Activated naive CD4-positive, alpha-beta T cell treated with anti-CD3 and anti-CD28 coated beads, Interleukin-2, amount 50 U/mL, for 24 hours (primary cell): ENCODE results near the gene STX12.
"Not testable (repeated sequence)": the region's sequence is repeated elsewhere in the genome, so short reads cannot be mapped to it uniquely, and the experiment has no call there.

Experiments used
- H3K27ac Mint-ChIP-seq: one replicate; pipeline ENCODE4 v1.8.0; 2021; ENCODE audit warnings: mild to moderate bottlenecking, mixed read lengths
- H3K27me3 Mint-ChIP-seq: one replicate; pipeline ENCODE4 v1.8.0; 2021; ENCODE audit warnings: mixed read lengths
- H3K36me3 Mint-ChIP-seq: one replicate; pipeline ENCODE4 v1.8.0; 2021; ENCODE audit warnings: mixed read lengths
- H3K4me1 Mint-ChIP-seq: one replicate; pipeline ENCODE4 v1.8.0; 2021; ENCODE audit warnings: mixed read lengths
- H3K4me3 Mint-ChIP-seq: one replicate; pipeline ENCODE4 v1.8.0; 2021; ENCODE audit warnings: mild to moderate bottlenecking, mixed read lengths
- H3K9me3 Mint-ChIP-seq: one replicate; pipeline ENCODE4 v1.8.0; 2021; ENCODE audit warnings: mixed read lengths

STX12 gene

GRCh38 chr1:27868556-27868931, 95.5 kb downstream of the STX12 start:
- H3K36me3 Mint-ChIP-seq, result no peaks in the 10 kb centered on the region
- H3K4me3 Mint-ChIP-seq, result peak overlapping the region; percentile 73
- no peaks in the 10 kb centered on the region for H3K9me3 Mint-ChIP-seq
- H3K27ac Mint-ChIP-seq, result peak overlapping the region; percentile 93
- H3K27me3 Mint-ChIP-seq, result no peaks in the 10 kb centered on the region
- peaks cover 51% of the 10 kb centered on the region for H3K4me1 Mint-ChIP-seq

DNA sequence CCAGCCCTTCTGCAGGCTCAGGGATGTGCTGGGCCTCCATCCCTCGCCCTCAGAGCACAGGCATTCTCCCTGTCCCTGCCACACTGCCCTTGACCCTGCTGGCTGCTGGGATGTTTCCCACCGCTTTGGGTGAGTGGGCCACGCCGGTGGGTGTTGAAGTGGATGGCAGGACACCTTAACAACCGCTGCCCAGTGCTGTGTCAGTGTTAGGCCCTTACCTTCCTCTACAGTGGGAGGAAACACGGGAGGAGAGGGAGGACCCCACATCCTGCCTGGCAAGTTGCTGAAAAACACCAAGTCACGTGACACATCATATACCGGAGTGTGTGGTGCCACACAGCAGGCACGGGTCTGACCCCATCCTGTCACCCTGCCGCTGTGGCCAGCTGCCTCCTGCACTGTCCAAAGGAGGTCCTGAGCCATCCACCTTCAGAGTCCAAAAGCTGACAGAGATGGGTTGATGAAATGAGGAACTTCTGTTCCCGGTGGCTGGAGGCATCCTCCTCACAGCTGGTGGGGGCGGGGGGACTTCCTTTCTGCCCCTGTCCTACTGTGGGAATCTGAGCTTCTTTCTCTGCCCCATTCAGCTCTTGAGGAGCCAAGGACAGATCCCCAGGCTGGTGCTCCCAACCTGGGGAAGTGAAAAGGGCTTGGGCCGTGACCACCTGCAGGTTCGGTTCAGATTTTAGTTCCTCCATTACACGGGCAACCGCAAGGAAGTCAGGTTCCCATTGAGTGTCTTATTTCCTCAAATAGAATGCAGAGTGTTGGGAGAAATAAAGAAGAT, 96.1 kb downstream of the STX12 start:
- Mint-ChIP-seq H3K9me3 (no peaks in the 10 kb centered on the region), H3K4me1 (peaks cover 49% of the 10 kb centered on the region), H3K27ac (peak overlapping the region; percentile 93), H3K27me3 (no peaks in the 10 kb centered on the region), H3K4me3 (peak overlapping the region; percentile 73), H3K36me3 (no peaks in the 10 kb centered on the region)

DNA sequence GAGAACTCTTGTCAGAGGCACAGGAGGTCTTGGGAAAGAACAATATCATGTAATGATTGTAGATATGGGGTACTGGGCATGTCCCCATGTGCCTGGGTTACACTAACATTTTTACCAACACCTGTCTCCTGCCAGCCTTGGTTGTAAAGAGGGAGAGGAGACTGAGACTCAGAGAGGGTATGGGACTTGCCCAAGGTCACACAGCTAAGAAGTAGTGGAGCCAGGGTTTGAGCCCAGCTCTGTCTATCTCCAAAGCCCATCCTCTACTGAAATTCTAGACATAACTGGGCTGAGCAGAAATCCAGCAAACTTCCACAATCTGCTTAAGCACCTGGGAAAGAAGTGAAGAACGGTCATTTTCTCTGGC, 96.7 kb downstream of the STX12 start:
- Mint-ChIP-seq H3K4me3 (peak overlapping the region; percentile 73), H3K9me3 (no peaks in the 10 kb centered on the region), H3K27ac (peak overlapping the region; percentile 93), H3K36me3 (no peaks in the 10 kb centered on the region), H3K4me1 (peaks cover 45% of the 10 kb centered on the region), H3K27me3 (no peaks in the 10 kb centered on the region)

DNA sequence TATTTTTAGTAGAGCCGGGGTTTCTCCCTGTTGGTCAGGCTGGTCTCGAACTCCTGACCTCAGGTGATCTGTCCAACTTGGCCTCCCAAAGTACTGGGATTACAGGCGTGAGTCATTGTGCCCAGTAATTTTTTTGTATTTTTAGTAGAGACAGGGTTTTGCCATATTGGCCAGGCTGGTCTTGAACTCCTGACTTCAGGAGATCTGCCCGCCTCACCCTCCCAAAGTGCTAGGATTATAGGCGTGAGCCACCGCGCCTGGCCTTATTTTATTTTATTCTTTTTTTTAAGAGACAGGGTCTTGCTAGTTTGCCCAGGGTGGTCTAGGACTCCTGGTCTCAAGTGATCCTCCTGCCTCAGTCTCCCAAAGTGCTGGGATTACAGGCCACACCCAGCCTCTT, 98.1 kb downstream of the STX12 start:
- H3K9me3 Mint-ChIP-seq, H3K4me3 Mint-ChIP-seq, H3K27me3 Mint-ChIP-seq, H3K36me3 Mint-ChIP-seq, H3K27ac Mint-ChIP-seq: not testable (repeated sequence)
- peaks cover 57% of the 10 kb centered on the region for H3K4me1 Mint-ChIP-seq

- peaks cover 61% of the 10 kb centered on the region for H3K4me1 Mint-ChIP-seq
- H3K27ac Mint-ChIP-seq, result peak within 1 kb of the TSS; percentile 94
- no peaks in the 10 kb centered on the region for H3K27me3 Mint-ChIP-seq
- H3K36me3 Mint-ChIP-seq, result peaks cover 4% of the 10 kb centered on the region
- no peaks in the 10 kb centered on the region for H3K9me3 Mint-ChIP-seq
- peak within 1 kb of the TSS; percentile 98 for H3K4me3 Mint-ChIP-seq
These were observed 99.2 kb downstream of the STX12 start, which contains the start of gene THEMIS2 for GRCh38 chr1:27872059-27872801. THEMIS2 (plus strand) TSS chr1:27872544; CDS start chr1:27872572, 28 bp downstream.

DNA sequence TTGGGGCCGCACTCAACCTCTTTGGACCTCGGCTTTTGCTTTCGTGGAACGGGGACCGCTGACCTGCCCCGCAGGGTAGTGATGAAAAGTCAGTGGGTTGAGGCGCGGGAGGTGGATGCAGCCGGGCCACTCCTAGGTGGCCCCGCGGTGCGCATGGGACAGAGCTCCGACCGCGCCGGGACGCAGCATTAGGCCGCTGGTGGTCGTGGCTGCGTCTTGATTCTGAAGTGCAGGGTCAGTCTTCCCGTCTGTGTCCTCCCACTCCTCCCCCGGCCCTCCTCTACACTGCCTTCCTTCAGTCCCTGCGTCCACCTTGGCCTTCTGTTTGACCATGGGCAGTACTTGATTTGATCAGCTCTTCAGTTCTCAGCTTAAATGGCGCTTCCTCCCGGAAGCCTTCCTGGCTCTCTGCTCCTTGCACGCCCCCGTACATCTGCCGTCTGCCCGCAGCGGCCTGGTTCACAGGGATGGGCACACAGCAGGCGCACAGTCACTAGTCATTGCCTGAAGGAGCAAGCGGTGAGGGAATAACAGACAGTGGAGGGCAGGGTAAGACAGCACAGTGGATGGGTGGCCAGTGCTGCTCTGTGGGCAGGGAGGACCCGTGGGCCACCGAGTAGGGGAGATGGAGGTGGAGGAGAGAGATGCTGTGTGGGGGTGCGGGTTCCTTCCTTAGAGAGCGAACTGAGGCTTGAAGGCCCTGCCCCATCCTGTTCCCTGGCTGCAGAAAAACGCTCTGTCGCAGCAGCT, 100.0 kb downstream of the STX12 start:
- Mint-ChIP-seq H3K36me3 (peaks cover 4% of the 10 kb centered on the region), H3K4me3 (peak overlapping the region; percentile 98), H3K4me1 (peaks cover 63% of the 10 kb centered on the region), H3K27me3 (no peaks in the 10 kb centered on the region), H3K9me3 (no peaks in the 10 kb centered on the region), H3K27ac (peak overlapping the region; percentile 94)

DNA sequence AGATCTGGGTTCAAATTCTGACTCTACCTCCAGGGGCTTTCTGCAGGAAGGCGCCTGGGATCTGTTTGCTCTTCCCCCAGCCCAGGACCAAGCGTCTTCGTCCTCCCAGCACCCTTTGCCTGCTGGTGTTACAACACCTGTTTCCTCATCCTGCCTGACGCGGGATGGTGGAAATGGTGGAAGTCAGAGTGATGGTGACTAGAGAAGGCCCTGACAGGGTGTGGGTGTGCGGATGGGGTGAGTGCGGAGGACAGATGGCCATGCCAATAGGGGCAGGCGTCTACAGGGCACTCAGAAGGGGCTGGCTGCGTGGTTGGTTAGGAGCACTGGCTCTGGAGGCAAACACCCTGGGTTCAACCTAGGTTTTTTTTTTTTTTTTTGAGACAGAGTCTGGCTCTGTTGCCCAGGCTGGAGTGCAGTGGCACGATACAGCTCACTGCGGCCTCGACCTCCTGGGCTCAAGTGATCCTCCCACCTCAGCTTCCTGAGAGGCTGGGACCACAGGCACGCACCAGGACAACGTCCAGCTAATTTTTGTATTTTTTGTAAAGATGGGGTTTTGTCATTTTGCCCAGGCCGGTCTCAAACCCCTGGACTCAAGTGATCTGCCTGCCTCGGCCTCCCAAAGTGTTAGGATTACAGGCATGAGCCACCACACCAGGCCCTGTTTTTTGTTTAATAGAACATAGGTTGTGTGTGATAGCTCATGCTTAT, 100.8 kb downstream of the STX12 start:
- Mint-ChIP-seq H3K9me3 (no peaks in the 10 kb centered on the region), H3K4me1 (peaks cover 63% of the 10 kb centered on the region), H3K36me3 (peaks cover 4% of the 10 kb centered on the region), H3K4me3 (peak overlapping the region; percentile 98), H3K27me3 (no peaks in the 10 kb centered on the region), H3K27ac (peak overlapping the region; percentile 70)
